Transverse colon (tissue), 4 donors: ENCODE measurements around the gene MEF2D. TPM values are rescaled to one million over a fixed set of nuclear protein-coding genes. Genes with fewer than 3 reads are reported as not detected.

Source experiments
- DNase-seq: peaks from one replicate; pipeline ENCODE4 v3.0.0-alpha.2; 2019
- H3K27ac ChIP-seq, 4 donors: fragments of 200-600 bp; sonication (generic); 2 replicates each; pipeline ENCODE4 v1.5.1; 2016 to 2018; ENCODE audit warnings: inconsistent platforms in 4 of 4
- H3K27me3 ChIP-seq: fragments of 200-600 bp; sonication (generic); 2 replicates; pipeline ENCODE4 v1.5.1; 2017; ENCODE audit warnings: inconsistent platforms
- H3K36me3 ChIP-seq, 4 donors: fragments of 200-600 bp; sonication (generic); 2 replicates each; pipeline ENCODE4 v1.5.1; 2017 to 2019; ENCODE audit warnings: inconsistent platforms in 4 of 4
- H3K4me1 ChIP-seq, 4 donors: fragments of 200-600 bp; sonication (generic); 2 replicates each; pipeline ENCODE4 v1.5.1; 2017 to 2020; ENCODE audit warnings: inconsistent platforms in 4 of 4
- H3K4me3 ChIP-seq, 4 donors: fragments of 200-600 bp; sonication (generic); 1 replicate in 1 of 4; 2 replicates in 3 of 4; pipeline versions ENCODE4 v1.5.1 to v1.6.1; 2017 to 2019; ENCODE audit warnings: inconsistent platforms in 4 of 4
- H3K9me3 ChIP-seq, 2 donors: fragments of 200-600 bp; sonication (generic); 2 replicates each; pipeline ENCODE4 v1.5.1; 2017 to 2019; ENCODE audit warnings: inconsistent platforms in 2 of 2
- CTCF ChIP-seq, 5 experiments: fragments of 200-600 bp in 3 of 5; fragments of 450-650 bp in 2 of 5; sonication (generic) in 3 of 5; IDR thresholded peaks; 1 replicate in 2 of 5; 2 replicates in 3 of 5; pipeline ENCODE4 v1.5.1; 2016 to 2017; ENCODE audit warnings: antibody characterized with exemption in 5 of 5, inconsistent platforms in 3 of 5, mild to moderate bottlenecking in 2 of 5, moderate library complexity in 1 of 5
- EP300 ChIP-seq: sonication (generic); formaldehyde crosslinking; IDR thresholded peaks from one replicate; pipeline ENCODE4 v1.6.1; 2017; ENCODE audit warnings: antibody characterized with exemption, low read depth
- POLR2A ChIP-seq: fragments of 450-650 bp; IDR thresholded peaks from one replicate; pipeline ENCODE4 v1.6.1; 2016; ENCODE audit warnings: antibody characterized with exemption, mild to moderate bottlenecking, moderate library complexity
- POLR2AphosphoS5 ChIP-seq, 3 donors: sonication (generic); formaldehyde crosslinking; IDR thresholded peaks; one replicate each; pipeline ENCODE4 v1.6.1; 2016; ENCODE audit warnings: antibody characterized with exemption in 3 of 3
- WGBS, 2 donors: methylation state at CpG; one replicate each; pipeline ENCODE4 v1.1.5; 2018; ENCODE audit warnings: low coverage in 1 of 2; 5-methylcytosine and 5-hydroxymethylcytosine counted together
- in situ Hi-C, 4 donors: fragments of 200-750 bp; cut with MboI; loops; one replicate each; pipeline versions ENCODE4 v1.15.0 to v1.15.1; 2017; ENCODE audit warnings: low sequenced_read_pairs in 3 of 4, low pct_ligation_motif_present in 1 of 4, low pct_unique_long_range_greater_than_20kb in 1 of 4
- intact Hi-C: fragments of 100-400 bp; cut with DNase I; formaldehyde crosslinking; loops from one replicate; pipeline ENCODE4 v1.15.1; 2023; ENCODE audit warnings: low total_unique reads
- total RNA-seq, 4 donors: library from RNA; depleted of rRNA; stranded (reverse); fragments of >200 nt; gene quantifications; one replicate each; pipeline ENCODE4 v1.1.0, GENCODE V29; 2016

MEF2D gene
- total RNA-seq, 4 donors from 2014 or later, result 26.1 to 200 (median 85.7) TPM

GRCh38 chr1:156510709-156511108, 10.1 kb upstream of the MEF2D start:
- intact Hi-C loops (no loop called here), in situ Hi-C loops (no loop called here)
- TF ChIP-seq EP300, result peak; percentile 95
- TF ChIP-seq POLR2AphosphoS5 (IDR thresholded peaks at IDR 0.05), result peak; percentile 76 to 89 (median 78)
- TF ChIP-seq POLR2A, result no peak
- TF ChIP-seq CTCF (IDR thresholded peaks at IDR 0.05), result no peak
- no peak overlapping the region for H3K4me3 ChIP-seq
- WGBS, 2 donors, result 60% methylated on average over 13 of the region's 13 CpGs; no CpG with 5 or more reads in 1 of the 2 donors
- H3K9me3 ChIP-seq, result no peaks in the 10 kb centered on the region
- H3K27ac ChIP-seq, result peak overlapping the region; percentile 99 to 100 (median 100)
- H3K4me1 ChIP-seq, result peaks cover 25 to 53% (median 30%) of the 10 kb centered on the region in 4 donors
- no peaks in the 10 kb centered on the region for H3K27me3 ChIP-seq
- no peaks in the 10 kb centered on the region for H3K36me3 ChIP-seq
- DNase-seq, result peak; percentile 82

- DNase-seq, result peak; percentile 6
- no peak overlapping the region for H3K4me3 ChIP-seq
- intact Hi-C loops (no loop called here), in situ Hi-C loops (no loop called here)
- TF ChIP-seq CTCF (IDR thresholded peaks at IDR 0.05) (no peak), POLR2A (no peak), POLR2AphosphoS5 (IDR thresholded peaks at IDR 0.05) (no peak), EP300 (no peak)
- H3K9me3 ChIP-seq, result no peaks in the 10 kb centered on the region
- no peaks in the 10 kb centered on the region for H3K27me3 ChIP-seq
- H3K27ac ChIP-seq, result peak overlapping the region; percentile 99 to 100 (median 100)
- 85% methylated on average over 9 of the region's 9 CpGs; no CpG with 5 or more reads in 1 of the 2 donors for WGBS, 2 donors
- H3K4me1 ChIP-seq, result peaks cover 32 to 60% (median 37%) of the 10 kb centered on the region in 4 donors
- no peaks in the 10 kb centered on the region for H3K36me3 ChIP-seq
Measured at GRCh38 chr1:156509424-156510034, 9.0 kb upstream of the MEF2D start.

GRCh38 chr1:156508955-156509234, 8.3 kb upstream of the MEF2D start:
- intact Hi-C loops (no loop called here), in situ Hi-C loops (no loop called here)
- peak; percentile 21 for DNase-seq
- no peak for TF ChIP-seq POLR2AphosphoS5 (IDR thresholded peaks at IDR 0.05)
- no peak for TF ChIP-seq EP300
- TF ChIP-seq POLR2A, result no peak
- no peak for TF ChIP-seq CTCF (IDR thresholded peaks at IDR 0.05)
- WGBS, 2 donors, result 78 to 100% methylated on average over 1 to 2 of the region's 2 CpGs
- Histone ChIP-seq H3K27ac (peak overlapping the region; percentile 99 to 100 (median 100)), H3K27me3 (no peaks in the 10 kb centered on the region), H3K4me1 (peaks cover 39 to 66% (median 43%) of the 10 kb centered on the region in 4 donors), H3K9me3 (no peaks in the 10 kb centered on the region), H3K4me3 (no peak overlapping the region), H3K36me3 (no peaks in the 10 kb centered on the region)

- peaks cover 44 to 71% (median 48%) of the 10 kb centered on the region in 4 donors for H3K4me1 ChIP-seq
- intact Hi-C loops, result no loop called here
Measured at GRCh38 chr1:156508205-156508954, 7.8 kb upstream of the MEF2D start.

More at GRCh38 chr1:156508205-156508954, 7.8 kb upstream of the MEF2D start:
- WGBS, 2 donors, result 43% methylated on average over 7 of the region's 7 CpGs; no CpG with 5 or more reads in 1 of the 2 donors
- no peaks in the 10 kb centered on the region for H3K9me3 ChIP-seq
- no peaks in the 10 kb centered on the region for H3K27me3 ChIP-seq
- H3K36me3 ChIP-seq, result no peaks in the 10 kb centered on the region
- TF ChIP-seq EP300 (peak; percentile 36), POLR2AphosphoS5 (IDR thresholded peaks at IDR 0.05) (peak in 2 of 3 donors; percentile 14 to 39), POLR2A (no peak)
- peak; percentile 76 for DNase-seq
- in situ Hi-C loops, result no loop called here
- H3K27ac ChIP-seq, result peak overlapping the region; percentile 99 to 100 (median 100)
- peak overlapping the region in 1 of 4 donors; percentile 22 for H3K4me3 ChIP-seq
